Coronary artery (tissue), 2 donors: ENCODE measurements around the gene MYEOV.

ENCODE experiments used
- DNase-seq: peaks from one replicate; pipeline ENCODE4 v3.0.0-alpha.2; 2017; ENCODE audit warnings: low spot score
- H3K27ac ChIP-seq, 2 donors: fragments of 200-600 bp; sonication (generic); one replicate each; pipeline ENCODE4 v1.5.1; 2016 to 2019
- H3K4me3 ChIP-seq: fragments of 200-600 bp; sonication (generic); 2 replicates; pipeline ENCODE4 v1.5.1; 2016; ENCODE audit warnings: mild to moderate bottlenecking, moderate library complexity
- CTCF ChIP-seq: fragments of 200-600 bp; sonication (generic); IDR thresholded peaks from one replicate; pipeline ENCODE4 v1.5.1; 2019; ENCODE audit warnings: antibody characterized with exemption

The MYEOV gene

DNA sequence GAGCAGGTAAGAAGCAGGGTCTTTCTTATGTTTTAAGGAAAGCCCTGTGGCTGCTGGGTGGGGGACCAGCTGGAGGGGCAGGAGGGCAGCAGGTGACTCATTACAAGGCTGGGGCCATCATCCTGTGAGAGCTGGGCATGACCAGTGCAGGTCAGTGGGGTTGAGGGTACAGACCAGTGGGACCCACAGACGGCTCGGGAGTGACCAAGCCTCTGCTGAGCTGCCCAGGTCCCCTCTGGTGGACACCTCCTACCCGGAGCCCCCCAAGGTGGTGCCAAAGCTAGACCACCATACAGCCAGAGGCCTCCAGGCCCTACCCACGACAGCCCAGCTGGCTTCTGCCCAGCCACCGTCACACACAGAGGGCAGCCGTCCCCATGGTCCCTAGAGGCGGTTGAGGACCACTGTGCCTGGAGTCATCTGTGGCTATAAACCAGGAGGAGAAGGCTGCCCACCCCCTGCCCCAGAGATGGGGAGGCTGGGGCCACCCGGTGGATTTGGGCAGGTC is 670 bp downstream of the MYEOV start:
- DNase-seq, result no peak
- H3K4me3 ChIP-seq, result no peak overlapping the region
- no peak overlapping the region for H3K27ac ChIP-seq
- no peak for TF ChIP-seq CTCF

DNA sequence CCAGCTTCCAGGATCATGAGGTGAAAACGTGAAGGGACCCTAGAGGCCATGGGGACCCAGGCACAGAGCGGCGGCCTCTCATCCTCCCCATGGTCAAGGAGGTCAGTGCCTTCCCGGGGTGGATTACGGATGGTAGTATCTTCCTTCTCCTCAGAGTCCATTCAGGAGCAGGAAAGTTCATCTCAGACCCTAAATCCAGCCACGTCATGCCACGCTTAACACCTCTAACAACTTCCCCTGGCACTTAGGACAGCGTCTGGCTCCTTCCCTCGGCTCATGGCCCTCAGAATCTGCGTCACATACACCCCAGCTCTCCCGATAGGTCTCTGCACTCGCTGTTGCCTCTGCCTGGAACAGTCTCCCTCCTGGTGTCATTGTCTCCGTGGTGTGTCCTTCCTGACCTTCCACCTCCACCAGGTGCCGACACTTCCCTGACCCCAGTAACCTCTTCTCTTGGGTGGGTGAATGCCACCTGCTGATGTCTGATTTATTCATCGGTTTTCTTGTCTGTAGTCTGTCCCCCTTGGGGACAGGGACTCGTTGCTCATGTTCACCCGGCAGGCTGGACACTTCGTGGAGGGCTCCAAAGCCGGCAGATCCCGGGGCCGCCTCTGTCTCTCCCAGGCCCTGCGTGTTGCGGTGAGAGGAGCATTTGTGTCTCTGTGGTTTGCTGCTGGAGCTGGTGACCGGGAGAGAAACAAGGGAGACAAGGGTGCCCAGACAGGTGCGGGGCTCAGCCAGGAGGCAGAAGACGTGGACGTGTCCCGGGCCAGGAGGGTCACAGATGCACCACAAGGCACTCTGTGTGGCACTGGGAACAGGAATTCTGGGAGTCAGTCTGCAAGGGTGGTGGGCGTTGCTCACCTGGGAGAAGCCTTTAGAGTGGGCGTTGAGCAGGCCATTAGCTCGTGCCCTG is 1.4 kb downstream of the MYEOV start:
- no peak for DNase-seq
- no peak for TF ChIP-seq CTCF
- Histone ChIP-seq H3K4me3 (no peak overlapping the region), H3K27ac (no peak overlapping the region)

GRCh38 chr11:69295995-69296889 is 2.3 kb downstream of the MYEOV start:
- Histone ChIP-seq H3K27ac (peak overlapping the region in 1 of 2 donors; percentile 85), H3K4me3 (peak overlapping the region; percentile 40)
- TF ChIP-seq CTCF, result no peak
- no peak for DNase-seq

DNA sequence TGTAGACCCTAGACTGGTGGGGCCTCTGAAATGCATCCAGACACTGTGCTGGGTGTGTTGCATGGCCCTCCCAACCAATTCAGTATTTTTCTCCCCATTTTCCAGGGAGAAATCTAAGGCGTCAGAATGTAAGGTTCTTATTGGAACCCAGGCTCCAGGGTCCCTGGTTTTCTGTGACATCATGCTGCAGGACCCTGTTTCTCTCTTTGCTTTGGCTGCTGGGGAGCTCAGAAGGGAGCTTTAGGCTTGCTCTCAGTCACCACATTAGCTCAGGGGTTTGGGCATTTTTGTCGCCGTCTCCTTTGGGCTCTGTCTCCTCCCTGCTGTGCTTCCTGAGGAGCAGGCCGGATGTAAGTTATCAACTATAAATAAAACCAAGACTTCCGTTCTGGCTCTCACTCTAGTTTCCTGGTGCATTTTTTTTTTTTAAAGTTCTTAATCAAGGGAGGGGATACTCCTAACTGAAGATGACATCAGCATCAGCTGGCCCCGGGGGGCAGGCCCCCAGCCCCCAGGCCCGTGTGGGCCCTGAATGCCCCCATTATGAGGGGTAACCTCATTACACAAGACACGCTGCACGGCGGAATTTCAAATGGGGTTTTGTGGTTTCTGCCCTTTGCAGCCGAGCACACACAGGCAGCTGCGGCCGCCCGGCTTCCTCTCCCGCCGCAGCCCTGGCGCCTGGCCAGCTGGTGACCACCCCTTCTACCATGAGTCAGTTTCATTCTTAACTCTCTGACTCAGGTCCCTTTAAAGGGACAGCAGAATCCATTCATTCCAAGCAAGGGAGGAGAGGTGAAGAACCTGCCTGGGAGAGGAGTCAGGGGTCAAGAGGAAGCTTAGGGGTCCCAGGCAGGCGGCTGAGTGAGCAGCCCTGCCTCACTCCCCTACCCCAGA is 3.2 kb downstream of the MYEOV start:
- DNase-seq, result peak; percentile 95
- TF ChIP-seq CTCF, result no peak
- peak overlapping the region; percentile 49 to 85 for H3K27ac ChIP-seq
- peak overlapping the region; percentile 40 for H3K4me3 ChIP-seq

DNA sequence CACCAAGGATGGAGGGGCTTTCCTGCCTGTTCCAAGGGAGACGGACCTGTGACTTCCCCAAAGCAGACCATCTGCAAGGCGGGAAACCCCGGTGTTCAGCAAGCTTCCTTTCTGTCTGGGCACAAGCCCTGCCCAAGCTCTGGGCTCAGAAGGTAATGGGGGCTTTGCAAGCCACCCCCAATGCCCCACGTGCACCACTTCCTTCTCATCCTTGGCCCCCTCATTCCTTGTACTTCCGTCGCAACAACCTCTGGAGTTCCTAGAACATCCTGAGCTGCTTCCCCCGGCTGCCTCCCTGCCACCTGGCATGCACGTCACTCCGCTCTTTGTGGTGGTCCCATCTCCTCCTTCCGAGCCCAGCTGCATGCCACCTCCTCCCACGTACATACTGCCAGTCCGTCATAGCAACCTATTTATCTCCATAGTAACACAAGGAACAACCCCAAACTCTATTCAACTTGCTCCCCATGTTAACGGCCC is 3.9 kb downstream of the MYEOV start:
- TF ChIP-seq CTCF, result no peak
- DNase-seq, result no peak
- peak overlapping the region; percentile 49 to 85 for H3K27ac ChIP-seq
- H3K4me3 ChIP-seq, result peak overlapping the region; percentile 40
